RPMI8226 (cell line): ENCODE results near the gene SALL4.
"Not testable (repeated sequence)": the region's sequence is repeated elsewhere in the genome, so short reads cannot be mapped to it uniquely, and the experiment has no call there.

Source experiments
- DNase-seq: peaks from one replicate; pipeline ENCODE4 v3.0.0-alpha.2; 2015

Gene SALL4

GRCh38 chr20:51763965-51764602 is 38.2 kb downstream of the SALL4 start:
- DNase-seq, result no peak

- DNase-seq, result no peak
Measured at GRCh38 chr20:51760905-51761546, 41.3 kb downstream of the SALL4 start.

- DNase-seq, result no peak
Measured at GRCh38 chr20:51759769-51760510, 42.4 kb downstream of the SALL4 start.

- no peak for DNase-seq
Measured at GRCh38 chr20:51758978-51759544, 43.3 kb downstream of the SALL4 start.

GRCh38 chr20:51757226-51757625 is 45.1 kb downstream of the SALL4 start:
- DNase-seq, result no peak

GRCh38 chr20:51756653-51757052 is 45.7 kb downstream of the SALL4 start:
- DNase-seq, result no peak

GRCh38 chr20:51753220-51753619 is 49.1 kb downstream of the SALL4 start:
- DNase-seq, result not testable (repeated sequence)

GRCh38 chr20:51752343-51752951 is 49.9 kb downstream of the SALL4 start:
- no peak for DNase-seq

GRCh38 chr20:51750770-51751388 is 51.4 kb downstream of the SALL4 start:
- no peak for DNase-seq

GRCh38 chr20:51750037-51750769 is 52.1 kb downstream of the SALL4 start:
- DNase-seq, result peak; percentile 13

GRCh38 chr20:51749674-51750036 is 52.7 kb downstream of the SALL4 start:
- no peak for DNase-seq

- DNase-seq, result no peak
Measured at GRCh38 chr20:51747182-51747911, 55.0 kb downstream of the SALL4 start.

- DNase-seq, result no peak
Measured at GRCh38 chr20:51745804-51746203, 56.5 kb downstream of the SALL4 start.

GRCh38 chr20:51740838-51741237 is 61.5 kb downstream of the SALL4 start:
- DNase-seq, result no peak

GRCh38 chr20:51740308-51740707 is 62.0 kb downstream of the SALL4 start:
- DNase-seq, result not testable (repeated sequence)

- no peak for DNase-seq
Measured at GRCh38 chr20:51739722-51740249, 62.5 kb downstream of the SALL4 start.

- no peak for DNase-seq
Measured at GRCh38 chr20:51738877-51739447, 63.4 kb downstream of the SALL4 start.

- DNase-seq, result not testable (repeated sequence)
Measured at GRCh38 chr20:51738261-51738660, 64.1 kb downstream of the SALL4 start.

GRCh38 chr20:51736947-51737346 is 65.4 kb downstream of the SALL4 start:
- DNase-seq, result no peak

- no peak for DNase-seq
Measured at GRCh38 chr20:51735728-51736600, 66.4 kb downstream of the SALL4 start.
